GM12864 (cell line): ENCODE measurements around the gene RAB5B.
A peak's percentile ranks its signal among the peaks of the same experiment; 100 is the strongest.
"Not testable (repeated sequence)": the region's sequence is repeated elsewhere in the genome, so short reads cannot be mapped to it uniquely, and the experiment has no call there.

Experiments used
- DNase-seq: peaks from one replicate; pipeline ENCODE4 v3.0.0-alpha.2; 2011; ENCODE audit warnings: low read depth
- H3K4me3 ChIP-seq: 2 replicates; pipeline ENCODE4 v1.5.1; 2011; ENCODE audit warnings: mild to moderate bottlenecking, low read depth, low read length, control low read depth
- TF ChIP-seq, protein P1 (sequence below): IDR thresholded peaks from 2 replicates; pipeline ENCODE4 v1.5.1; 2011; ENCODE audit warnings: low read depth, mild to moderate bottlenecking, moderate library complexity, low read length, control low read depth, inconsistent platforms; ENCODE audit errors: missing control alignments

Gene RAB5B

DNA sequence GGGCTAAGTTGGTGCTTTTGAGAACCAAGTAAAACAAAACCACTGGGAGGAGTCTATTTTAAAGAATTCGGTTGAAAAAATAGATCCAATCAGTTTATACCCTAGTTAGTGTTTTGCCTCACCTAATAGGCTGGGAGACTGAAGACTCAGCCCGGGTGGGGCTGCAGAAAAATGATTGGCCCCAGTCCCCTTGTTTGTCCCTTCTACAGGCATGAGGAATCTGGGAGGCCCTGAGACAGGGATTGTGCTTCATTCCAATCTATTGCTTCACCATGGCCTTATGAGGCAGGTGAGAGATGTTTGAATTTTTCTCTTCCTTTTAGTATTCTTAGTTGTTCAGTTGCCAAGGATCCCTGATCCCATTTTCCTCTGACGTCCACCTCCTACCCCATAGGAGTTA is 1.8 kb upstream of the RAB5B start:
- DNase-seq, result no peak
- TF ChIP-seq, protein P1, sequence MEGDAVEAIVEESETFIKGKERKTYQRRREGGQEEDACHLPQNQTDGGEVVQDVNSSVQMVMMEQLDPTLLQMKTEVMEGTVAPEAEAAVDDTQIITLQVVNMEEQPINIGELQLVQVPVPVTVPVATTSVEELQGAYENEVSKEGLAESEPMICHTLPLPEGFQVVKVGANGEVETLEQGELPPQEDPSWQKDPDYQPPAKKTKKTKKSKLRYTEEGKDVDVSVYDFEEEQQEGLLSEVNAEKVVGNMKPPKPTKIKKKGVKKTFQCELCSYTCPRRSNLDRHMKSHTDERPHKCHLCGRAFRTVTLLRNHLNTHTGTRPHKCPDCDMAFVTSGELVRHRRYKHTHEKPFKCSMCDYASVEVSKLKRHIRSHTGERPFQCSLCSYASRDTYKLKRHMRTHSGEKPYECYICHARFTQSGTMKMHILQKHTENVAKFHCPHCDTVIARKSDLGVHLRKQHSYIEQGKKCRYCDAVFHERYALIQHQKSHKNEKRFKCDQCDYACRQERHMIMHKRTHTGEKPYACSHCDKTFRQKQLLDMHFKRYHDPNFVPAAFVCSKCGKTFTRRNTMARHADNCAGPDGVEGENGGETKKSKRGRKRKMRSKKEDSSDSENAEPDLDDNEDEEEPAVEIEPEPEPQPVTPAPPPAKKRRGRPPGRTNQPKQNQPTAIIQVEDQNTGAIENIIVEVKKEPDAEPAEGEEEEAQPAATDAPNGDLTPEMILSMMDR, result no peak

DNA sequence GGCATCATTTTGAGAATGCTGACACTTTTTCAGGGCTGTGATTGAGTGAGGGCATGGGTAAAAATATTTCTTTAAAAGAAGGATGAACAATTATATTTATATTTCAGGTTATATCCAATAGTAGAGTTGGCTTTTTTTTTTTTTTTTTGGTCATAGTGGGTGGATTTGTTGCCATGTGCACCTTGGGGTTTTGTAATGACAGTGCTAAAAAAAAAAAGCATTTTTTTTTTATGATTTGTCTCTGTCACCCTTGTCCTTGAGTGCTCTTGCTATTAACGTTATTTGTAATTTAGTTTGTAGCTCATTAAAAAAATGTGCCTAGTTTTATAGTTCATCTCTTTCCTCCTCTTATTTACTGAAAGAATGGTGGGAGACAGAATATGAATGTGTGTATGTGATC is 1.4 kb upstream of the RAB5B start:
- no peak for DNase-seq
- TF ChIP-seq, protein P1, result no peak
- peak overlapping the region; percentile 70 for H3K4me3 ChIP-seq

More for the DNA sequence above, 1.8 kb upstream of the RAB5B start:
- no peak overlapping the region; the same call in 1 of the 2 replicates for H3K4me3 ChIP-seq

DNA sequence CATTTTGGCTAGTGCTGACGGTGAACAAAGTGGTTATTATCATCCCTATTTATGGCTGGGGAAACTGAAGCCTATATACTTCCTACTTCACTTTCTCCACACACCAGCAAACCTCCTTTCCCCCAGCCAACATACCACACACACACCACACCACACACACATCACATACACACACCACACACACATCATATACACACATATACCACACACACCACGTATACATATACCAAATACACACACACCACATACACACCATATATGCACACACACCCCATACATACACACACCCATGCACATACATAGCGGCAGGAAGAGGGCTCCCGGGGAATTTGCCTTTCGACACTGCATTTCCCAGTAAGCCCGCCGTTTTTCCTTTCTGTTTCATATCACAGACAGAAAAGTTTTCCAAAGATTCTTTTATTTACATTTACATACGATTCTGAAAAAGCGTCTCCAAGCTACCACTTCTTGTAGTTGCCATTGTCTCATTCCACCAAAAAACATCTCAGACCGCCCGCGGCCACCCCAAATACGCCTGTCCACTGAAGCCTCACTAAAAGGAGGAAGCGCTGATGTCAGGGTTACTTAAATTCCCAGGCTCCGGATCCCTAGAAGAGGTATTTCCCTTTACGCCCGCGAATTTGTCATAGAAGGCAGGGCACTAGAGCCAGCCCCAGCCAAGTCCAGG is 823 bp upstream of the RAB5B start:
- TF ChIP-seq, protein P1, result no peak

DNA sequence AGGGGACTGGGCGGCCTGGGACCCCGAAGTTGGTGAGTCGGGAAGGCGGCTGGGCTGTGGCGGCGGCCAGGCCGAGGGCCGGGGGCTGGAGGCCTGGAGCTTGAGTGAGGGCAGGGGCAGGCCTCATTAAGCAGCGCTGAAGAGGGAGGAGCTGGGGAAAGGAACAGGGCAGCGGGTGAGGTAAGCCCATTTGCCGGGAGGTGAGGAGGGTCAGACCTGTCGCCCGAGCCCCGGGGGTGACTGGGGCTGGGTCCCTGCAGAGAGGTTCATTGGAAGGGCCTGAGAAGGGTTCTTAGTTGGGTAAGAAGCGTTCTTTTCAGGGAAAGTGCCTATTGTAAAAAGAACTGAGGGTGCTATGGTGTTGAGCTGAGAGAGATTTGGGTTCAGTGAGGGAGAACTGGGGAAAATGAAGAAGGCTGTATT is 441 bp downstream of the RAB5B start:
- TF ChIP-seq, protein P1, result no peak
- peak overlapping the region; percentile 98 for H3K4me3 ChIP-seq
- no peak for DNase-seq

More for the DNA sequence above, 823 bp upstream of the RAB5B start:
- peak overlapping the region; percentile 70 for H3K4me3 ChIP-seq
- no peak for DNase-seq

DNA sequence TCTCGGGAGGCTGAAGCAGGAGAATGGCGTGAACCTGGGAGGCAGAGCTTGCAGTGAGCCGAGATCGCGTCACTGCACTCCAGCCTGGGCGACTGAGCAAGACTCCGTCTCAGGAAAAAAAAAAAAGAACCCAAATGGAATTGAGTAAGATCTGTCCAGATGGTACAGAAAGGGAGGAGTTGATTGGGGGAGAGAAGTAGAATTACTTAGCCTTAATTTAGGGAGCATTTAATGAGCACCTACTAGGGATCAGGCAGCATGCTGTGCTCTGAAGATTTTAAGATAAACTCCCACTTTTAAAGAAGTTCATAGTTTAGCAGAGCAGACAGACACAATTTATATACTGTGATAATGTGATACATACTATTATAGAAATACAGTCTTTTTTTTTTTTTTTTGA is 4.5 kb downstream of the RAB5B start:
- DNase-seq, result no peak
- H3K4me3 ChIP-seq, result no peak overlapping the region
- TF ChIP-seq, protein P1, result no peak

DNA sequence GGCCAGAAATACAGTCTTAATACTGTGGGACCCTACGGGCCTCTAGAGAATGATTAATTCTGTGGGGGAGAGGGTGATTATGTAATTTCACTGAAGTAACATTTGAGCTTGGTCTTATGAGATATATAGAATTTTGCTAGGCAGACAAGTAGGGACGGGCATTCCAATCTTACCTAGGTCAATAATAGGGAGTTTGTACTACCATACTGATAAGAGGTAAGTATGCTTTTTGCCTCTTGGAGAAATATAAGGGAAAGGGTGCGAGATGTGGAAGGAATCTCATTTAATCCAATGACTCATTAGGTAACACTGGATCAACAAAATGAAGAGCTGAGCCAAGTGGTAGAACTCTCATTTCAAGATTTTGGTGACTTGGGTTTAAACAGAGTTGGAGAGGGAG is 5.2 kb downstream of the RAB5B start:
- no peak overlapping the region for H3K4me3 ChIP-seq
- TF ChIP-seq, protein P1, result no peak
- no peak for DNase-seq

DNA sequence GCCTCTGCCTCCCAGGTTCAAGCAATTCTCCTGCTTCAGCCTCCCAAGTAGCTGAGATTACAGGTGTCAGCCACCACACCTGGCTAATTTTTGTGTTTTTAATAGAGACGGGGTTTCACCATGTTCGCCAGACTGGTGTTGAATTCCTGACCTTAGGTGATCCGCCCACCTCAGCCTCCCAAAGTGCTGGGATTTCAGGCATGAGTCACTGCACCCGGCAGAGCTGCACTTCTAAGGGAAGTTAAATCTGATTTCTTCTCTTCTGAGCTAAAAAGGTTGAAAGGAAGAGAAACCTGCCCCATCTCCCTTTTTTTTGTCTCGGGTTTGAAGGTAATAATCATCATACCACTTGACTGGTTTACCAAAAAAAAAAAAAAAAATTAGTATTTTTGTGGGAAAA is 8.0 kb downstream of the RAB5B start:
- not testable (repeated sequence) for H3K4me3 ChIP-seq, DNase-seq
